Measurements from ENCODE around the gene URAD. TPM values are rescaled to one million over a fixed set of nuclear protein-coding genes. Genes with fewer than 3 reads are reported as not detected.

URAD gene
- total RNA-seq, 1 donor from 2014 or later: 1.7 TPM

DNA sequence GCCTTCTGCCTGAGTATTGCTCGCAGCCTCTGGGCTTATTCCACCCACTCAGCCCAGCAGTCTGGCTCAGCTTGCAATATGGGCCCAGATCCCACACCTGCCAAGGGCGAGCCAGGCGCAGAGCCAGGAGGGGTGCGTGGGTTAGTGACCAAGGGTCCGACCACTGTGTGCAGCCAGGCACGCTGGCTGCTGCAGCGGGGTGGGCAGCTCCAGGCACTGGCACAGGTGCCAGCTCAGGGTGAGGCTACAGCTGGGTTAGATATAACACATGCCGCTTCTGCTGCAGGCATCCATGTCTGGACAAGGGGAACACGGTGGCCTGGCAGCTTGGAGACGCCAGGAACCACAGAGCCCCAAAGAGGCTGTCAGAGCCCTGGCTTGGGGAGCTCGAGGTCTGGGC lies 12.6 kb upstream of the URAD start:
- no peak for DNase-seq (ENCODE audit: low spot score)

DNA sequence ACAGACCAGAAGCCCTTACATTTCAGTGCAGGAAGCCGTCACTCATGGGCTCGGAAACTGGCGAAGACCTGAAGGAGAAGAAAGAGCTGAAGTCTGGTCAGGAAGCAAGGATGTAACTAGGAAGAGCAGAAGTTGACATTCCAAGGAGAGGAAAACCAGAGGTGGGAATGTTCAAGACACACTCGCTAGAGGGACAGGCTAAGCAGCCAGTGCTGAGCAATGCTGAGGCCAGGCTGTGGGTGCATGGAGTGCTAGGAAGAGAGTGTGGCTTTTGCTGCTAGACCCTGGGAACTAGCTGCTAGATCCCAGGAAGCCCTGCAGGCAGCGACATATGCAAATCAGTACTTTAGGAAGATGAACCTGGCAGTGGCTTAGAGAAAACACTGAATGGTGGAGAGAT lies 12.1 kb upstream of the URAD start:
- DNase-seq (ENCODE audit: low spot score): no peak

DNA sequence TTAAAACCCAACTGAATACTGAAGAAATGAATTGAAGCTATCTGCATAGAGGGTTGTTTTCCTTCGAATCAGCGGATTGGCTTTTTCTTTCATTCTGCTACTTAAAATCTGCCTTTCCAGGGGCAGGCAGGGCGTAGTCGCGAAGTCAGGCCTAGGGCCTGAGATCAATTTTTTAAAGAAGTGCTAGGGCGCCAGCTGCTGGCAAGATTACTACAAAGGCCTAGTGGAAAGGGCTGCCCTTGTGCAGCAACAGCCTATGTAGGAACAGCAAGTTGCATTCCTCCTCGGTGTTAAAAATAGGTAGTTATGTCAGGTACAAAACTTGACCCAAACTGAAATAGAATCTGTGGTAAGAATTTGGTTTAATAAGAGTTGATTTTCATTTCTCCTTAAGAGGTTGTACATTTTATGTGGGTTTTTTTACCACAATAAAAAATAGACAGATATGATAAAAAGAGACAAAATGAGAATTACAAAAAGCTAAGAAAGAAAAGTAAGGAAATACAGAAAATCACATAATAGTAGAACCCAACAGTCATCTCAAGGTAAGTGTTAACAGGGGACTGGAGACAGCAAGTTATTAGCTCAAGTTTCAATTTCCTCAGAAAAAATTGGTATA lies 9.5 kb upstream of the URAD start:
- no peak for DNase-seq (ENCODE audit: low spot score)

- no peak for DNase-seq (ENCODE audit: low spot score)
Observed at GRCh38 chr13:27991881-27992280, 3.4 kb upstream of the URAD start.

GRCh38 chr13:27985600-27985999 lies 2.9 kb downstream of the URAD start:
- DNase-seq (ENCODE audit: low spot score): no peak

DNA sequence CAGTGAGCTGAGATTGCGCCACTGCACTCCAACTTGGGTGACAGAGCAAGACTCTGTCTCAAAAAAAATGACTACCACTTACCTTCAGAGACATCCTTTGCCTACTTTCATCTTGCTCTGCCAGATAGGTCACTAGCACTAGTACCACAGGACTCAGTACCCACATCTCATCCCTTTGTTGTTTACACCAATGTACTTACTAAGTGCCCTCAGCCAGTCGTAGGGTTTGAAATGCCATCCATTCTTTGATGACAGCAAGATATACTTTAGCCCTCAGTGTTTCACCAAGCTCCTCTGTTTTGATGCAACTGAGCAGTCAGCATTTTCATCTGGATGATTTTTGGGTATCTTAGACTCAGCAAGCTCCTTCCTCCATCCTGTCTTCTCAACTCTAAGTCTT lies 6.1 kb downstream of the URAD start:
- no peak for DNase-seq (ENCODE audit: low spot score)

DNA sequence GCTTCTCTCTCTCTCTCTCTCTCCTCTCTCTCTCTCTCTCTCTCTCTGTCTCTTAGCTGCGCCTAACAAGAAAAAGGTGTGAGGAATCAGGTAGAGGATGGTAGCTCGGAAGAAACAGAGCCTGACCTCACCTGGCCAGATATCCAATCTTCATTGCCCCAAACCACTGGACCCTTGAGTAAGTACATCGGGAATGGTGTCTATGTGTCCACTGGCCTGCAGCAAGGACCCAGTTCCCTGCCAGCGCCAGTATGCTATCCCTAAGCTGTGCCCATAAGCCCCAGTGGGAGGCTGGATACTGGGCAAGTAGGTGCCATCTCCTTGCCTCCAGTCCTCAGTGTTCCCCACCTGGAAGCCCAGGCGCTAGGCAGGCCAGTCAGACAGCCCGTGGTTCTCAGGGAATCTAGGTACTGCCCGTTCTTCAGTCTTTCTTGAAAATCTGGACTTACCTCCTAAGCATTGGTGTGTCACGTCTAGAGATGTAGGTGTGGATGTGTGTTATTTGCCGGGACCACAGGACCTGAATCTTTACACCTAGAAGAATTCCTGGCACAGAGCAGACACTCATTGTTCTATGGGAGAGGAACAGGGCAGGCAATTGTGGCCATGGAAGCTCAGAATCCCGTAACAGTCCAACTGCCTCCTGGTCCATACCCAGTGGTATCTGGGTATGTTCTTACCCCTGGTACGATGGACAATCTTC lies 7.3 kb downstream of the URAD start:
- no peak for DNase-seq (ENCODE audit: low spot score)

- DNase-seq (ENCODE audit: low spot score): no peak
Observed at GRCh38 chr13:27980280-27980998, 8.1 kb downstream of the URAD start.

- DNase-seq (ENCODE audit: low spot score): no peak
Observed at GRCh38 chr13:27979765-27980279, 8.7 kb downstream of the URAD start.

DNA sequence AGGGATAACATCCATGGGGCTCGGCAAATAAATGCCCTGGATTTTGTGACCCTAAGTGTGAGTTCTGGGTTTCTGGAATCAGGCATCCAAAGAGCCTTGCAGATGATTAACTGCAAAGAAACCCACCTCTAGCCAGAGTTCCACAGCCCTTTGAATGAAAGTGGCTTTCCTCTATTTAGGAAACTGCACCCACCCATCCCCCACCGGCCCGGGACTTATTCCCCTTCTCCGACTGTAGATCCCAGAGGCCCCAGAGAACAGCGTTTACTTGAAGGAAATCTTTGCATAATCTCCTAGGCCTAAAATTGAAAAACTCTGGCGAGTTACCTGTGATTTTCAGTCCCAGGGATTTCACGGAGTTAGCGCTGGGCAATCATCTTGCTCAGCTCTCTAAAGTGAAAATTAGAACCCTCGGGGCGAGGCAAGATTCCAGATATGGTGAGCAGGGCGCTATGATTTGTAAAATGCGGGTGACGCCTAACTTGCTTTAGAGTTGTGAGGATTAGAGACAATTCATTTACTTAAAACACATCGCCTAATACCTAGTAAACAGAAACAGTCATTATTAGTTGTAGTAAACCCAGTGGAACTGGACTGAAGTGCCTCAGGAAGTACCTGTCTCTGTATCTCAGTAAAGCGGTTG lies 9.4 kb downstream of the URAD start:
- no peak for DNase-seq (ENCODE audit: low spot score)

DNA sequence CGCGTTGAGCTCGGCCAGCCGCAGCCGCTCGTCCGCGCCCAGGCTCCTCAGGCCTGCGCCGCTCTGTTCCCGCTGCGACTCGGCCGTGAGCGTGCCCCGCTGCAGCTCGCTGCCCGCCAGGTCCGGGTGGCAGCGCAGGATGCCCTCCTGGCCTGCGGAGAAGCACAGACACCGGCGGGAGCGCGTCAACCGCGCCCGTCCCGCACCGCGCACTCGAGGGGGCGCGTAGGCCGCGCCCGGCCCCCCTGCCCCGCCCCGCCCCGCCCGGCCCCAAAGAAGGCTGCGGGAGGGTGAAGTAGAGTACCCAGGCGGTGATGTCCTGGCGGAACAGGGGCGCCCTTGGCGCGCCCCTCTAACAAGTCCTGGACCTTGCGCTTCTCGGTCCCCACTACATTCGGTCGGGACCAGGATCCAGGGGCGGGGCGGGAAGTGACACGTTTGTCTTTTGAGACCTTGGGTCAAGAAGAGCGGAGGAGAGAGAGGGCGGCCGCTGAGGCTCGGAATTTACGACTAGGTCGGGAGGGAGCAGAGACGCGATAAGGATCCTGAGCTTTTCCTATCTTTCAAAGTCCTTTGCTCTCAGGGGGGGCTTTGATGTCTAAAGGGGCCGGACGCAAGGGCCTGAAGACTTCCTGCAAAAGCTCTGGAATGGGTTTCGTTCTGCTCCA lies 10.1 kb downstream of the URAD start:
- no peak for DNase-seq (ENCODE audit: low spot score)

DNA sequence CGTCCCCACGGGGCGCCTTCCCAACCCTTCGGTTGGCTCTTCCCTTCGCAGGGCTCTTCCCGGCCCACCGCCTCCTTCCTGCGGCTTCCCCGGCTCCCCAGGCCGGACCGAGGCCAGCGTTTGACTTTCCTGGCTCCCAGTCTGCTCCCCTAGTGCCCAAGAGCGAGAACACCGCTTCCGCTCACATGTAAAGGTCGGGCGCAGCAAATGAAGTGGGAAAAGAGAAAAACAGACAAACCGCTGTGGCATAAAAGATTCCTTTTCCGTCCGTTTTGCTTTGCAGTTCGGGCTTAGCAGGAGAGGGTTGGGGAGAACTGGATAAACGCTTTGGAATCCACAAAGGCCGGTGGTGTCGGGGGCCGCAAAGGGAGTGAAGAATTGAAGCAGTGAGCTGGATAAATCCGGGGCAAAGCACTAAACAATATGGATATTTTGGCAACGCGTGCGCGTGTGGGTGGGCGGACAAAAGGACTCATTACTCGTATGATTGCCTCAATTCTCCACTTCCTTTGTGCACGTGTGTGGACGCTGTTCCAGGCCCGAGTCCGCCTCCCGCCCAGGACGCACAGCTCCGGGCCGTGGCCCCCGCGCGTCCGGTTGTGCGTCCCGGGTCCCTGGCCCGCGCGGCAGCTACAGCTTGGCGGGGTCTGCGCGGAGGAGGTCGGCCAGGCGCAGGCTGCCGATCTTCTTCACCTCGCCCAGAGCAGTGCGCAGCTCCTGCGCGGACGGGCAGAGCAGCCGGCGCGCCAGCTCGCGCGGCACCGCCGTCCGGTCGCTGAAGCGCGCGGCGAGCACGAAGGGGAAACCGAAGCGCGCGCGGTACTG lies 10.8 kb downstream of the URAD start:
- no peak for DNase-seq (ENCODE audit: low spot score)

- DNase-seq (ENCODE audit: low spot score): no peak
Observed at GRCh38 chr13:27976362-27977091, 12.0 kb downstream of the URAD start.

DNA sequence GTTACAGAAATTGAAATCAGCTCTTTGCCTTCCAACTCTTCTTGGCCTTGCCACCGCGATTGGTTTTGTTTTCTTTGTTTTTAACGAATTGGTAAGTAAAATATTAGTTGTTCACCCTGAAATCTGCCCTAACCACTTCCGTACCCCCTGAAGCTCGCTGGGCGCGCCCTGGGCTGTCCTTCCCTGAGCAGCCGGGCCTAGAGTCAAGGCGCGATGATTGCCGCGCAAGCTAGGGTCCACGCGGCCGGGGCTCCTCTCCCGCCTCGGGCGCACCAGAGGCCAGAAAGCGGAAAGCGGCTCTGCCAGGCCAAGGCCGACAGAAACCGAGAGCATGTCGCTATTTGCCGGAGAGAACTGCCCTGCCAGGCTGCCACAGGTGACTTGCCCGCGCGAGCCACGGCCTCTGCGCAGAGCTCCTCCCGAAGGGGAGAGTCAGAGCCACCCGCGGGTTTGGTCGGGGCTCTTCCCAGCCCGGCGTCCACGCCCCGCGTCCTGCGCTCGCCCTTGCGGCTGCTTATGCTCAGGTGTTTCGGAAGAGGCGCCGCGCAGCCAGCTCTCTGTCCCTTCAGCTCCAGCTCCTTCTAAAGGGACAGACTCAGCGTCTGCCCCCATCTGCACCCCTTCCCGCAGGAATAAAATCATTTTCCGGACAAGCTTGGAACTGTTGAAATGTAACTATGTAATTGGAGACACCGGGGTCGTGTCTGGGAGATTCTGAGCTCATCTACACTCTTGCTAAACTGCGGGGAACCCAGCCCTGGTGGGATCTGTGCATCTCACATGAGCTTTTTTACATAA lies 12.7 kb downstream of the URAD start:
- no peak for DNase-seq (ENCODE audit: low spot score)

GRCh38 chr13:27973961-27974662 lies 14.4 kb downstream of the URAD start:
- no peak for DNase-seq (ENCODE audit: low spot score)

- DNase-seq (ENCODE audit: low spot score): no peak
Observed at GRCh38 chr13:27973291-27973690, 15.2 kb downstream of the URAD start.

DNA sequence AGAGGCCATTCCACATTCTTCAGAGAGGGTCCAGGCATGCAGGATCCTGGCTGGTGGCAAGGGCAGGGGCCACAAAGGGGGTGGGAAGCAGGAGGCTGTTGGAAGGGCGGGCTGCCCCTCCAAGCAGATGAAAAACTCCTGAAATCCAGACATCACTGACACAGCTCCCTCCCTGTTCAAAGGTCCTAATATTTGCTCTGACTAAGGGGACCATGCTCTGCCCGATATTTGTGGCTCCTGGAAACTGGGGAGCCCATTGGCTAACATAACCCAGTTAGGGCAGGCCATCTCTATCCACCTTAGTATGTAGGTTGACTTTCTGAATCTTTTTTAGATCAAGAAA lies 16.0 kb downstream of the URAD start:
- no peak for DNase-seq (ENCODE audit: low spot score)

GRCh38 chr13:27971776-27972477 lies 16.6 kb downstream of the URAD start:
- no peak for DNase-seq (ENCODE audit: low spot score)

Measured in mesenteric fat pad (tissue), 1 donor.